Hypothalamus (tissue), 51 donors: Measurements from ENCODE around the gene SUN1.
"Not testable (repeated sequence)": the region's sequence is repeated elsewhere in the genome, so short reads cannot be mapped to it uniquely, and the experiment has no call there.

Source experiments
- DNase-seq, 51 donors: peaks; one replicate each; lab custom pipeline; 2025; lab: John Stamatoyannopoulos, UW

SUN1 gene

DNA sequence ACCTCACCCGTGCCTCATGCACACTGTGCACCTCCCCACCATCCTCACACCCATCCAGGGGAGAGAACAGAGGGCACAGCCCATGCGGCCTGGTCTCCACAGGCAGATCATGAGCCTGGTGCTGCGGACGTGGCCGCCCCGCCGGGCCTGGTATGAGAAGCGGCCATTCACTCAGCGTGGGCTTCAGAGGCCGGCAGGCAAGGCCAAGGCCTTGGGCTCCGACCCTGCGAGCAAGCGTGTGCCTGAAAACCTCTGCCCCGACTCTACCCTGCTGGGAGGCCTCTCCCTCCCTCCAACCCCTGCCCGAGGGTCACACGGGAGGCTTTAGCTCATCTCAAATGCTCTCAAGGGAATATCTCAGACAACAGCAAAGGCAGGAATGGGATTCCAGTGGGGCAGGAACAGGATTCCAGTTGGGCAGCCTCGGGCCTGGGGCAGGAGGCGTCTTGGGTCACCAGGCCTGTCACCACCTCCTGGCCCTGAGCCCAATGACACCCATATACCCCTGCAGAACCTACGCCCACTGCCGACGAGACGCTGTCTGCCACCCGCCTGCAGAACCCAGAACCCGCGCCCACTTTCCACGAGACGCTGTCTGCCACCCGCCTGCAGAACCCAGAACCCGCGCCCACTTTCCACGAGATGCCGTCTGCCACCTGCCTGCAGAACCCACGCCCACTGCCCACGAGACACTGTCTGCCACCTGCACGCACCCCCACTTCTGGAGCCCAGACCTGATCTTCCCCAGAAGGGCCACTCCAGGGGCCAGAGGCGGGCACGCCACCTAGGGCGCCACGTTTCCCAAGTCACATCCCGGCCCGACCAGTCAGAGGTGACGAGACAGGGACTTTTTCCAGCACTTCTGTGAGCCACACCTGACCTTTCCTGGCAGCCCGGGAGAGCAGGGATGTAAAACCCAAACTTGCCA, 83.3 kb downstream of the SUN1 start:
- peak in 1 of 51 donors; percentile 29 for DNase-seq

DNA sequence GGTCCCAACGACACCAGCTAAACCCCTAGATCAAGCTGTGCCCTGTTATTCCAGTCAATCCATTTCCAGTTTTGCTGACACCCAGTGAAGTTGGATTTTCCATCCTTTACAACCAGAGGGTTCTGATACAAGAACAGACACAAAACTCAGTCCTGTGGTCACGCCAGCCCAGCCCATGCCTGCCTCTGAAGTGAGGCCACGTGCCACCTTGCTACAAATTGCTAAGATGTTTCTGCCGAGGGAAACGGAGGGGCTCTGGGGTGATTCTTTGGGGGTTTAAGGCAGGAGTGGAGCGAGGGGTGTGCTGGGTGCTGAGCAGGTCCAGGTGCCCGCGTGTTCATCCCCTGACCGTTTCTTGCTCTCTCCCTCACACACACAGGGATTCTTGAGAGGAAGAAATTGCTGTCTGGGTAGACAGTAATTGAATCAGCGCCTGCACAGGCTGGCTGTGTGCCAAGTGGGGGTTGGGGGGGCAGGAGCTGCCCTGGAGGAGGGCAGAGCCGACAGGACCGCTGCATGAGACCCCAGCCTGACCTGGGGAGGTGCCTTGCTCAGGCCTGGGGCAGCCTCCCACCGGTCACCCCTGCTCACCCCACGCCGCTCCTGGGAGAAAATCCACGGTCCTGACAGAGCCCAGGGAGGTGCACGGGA, 84.1 kb downstream of the SUN1 start:
- DNase-seq, result peak in 6 of 51 donors; percentile 27 to 43 (median 34)

DNA sequence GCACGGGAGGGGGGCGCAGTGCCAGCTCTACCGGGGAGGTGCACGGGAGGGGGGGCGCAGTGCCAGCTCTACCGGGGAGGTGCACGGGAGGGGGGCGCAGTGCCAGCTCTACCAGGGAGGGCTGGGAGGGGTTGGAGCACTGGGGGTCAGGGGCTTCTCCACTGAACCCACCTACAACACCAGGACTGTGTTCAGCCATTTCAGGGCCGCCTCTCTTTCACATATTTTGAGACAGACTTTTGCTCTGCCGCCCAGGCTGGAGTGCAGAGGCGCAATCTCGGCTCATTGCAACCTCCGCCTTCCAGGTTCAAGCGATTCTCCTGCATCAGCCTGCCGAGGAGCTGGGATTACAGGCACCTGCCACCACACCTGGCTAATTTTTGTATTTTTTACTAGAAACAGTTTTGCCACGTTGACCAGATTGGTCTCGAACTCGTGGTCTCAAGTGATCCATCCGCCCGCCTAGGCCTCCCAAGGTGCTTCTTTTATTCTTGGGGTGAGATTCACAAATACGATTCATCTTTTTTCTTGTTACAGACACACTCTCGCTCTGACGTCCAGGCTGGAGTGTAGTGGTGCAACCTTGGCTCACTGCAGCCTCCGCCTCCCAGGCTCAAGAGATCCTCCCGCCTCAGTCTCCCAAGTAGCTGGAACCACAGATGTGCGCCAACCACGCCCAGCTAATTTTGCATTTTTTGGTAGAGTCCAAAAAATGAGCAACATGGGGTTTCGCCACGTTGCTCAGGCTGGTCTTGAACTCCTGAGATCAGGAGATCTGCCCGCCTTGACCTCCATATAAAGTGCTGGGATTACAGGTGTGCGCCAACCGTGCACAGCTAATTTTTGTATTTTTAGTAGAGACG, 85.2 kb downstream of the SUN1 start:
- DNase-seq, result no peak

DNA sequence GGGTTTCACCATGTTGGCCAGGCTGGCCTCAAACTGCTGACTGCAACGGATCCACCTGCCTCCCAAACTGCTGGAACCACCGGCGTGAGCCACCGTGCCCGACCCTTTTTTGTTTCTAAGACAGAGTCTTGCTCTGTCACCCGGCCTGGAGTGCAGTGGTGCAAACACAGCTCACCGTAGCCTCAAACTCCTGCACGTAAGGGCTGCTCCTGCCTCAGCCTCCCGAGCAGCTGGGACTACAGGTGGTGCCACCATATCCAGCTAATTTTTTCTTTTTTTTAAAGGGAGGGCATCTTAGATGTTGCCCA, 85.8 kb downstream of the SUN1 start:
- no peak for DNase-seq

DNA sequence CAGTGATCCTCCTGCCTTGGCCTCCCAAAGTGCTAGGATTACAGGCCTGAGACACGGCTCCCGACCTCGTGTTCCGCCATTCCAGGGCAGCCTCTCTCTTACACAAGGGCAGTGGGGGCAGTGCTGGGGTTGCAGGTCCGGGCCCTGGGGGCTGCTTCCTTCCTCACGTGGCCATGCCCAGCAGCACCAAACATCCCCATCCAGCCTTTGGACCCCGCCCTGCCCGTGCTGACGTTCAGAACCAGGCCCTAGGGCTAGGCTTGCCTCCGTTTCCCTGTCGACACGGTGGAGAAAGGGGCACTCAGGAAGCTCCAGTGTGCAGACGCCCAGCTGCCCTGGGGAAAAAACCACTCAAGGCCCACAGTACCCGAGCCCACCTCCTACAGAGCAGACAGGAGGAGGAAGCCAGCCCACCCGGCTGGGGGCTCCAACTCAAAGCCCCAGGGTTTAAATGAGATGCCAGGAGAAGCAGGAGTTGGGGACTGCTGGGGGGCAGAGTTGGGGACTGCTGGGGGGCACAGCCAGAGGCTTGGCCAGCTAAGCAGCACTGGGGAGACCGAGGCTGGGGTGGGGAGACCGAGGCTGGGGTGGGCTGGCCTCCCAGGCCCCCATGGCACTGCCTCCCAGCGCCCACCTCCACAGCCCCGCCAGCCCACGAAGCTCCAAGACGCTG, 86.3 kb downstream of the SUN1 start:
- DNase-seq, result no peak

DNA sequence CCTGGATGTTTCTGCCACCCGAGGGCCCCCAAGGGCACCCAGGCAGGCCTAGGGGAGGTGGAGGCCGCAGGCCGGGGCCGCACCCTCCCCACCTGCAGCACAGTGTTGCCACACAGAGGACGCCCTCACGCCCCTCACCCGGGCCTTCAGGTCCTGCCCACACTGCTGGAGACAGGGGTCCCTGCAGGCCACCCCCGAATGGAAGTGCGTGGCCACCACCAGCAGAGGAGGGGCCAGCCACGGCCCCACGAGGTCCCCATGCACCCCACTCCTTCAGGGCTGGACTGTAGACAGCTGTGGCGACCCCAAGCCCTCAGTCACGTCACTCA, 86.8 kb downstream of the SUN1 start:
- DNase-seq, result no peak

DNA sequence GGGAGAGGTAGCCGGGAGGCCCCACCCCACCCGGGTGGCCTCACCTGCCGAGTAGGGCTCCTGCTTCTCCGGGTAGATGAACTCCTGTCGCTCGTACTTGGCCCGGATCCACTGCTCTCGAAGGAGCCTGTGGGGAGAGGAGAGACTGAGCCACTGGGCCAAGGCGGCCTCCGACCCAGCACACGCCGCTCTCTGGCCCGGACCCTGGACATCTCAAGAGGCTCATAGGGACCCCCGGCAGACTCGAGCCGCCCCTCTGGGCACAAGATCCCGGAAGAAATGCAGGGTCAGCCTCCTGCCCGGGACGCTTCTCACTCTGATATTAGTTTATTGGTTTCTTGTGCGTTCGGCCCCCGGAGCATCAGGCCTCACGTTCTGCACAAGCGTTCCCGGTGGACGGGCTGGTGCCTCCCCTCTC, 87.7 kb downstream of the SUN1 start:
- no peak for DNase-seq

DNA sequence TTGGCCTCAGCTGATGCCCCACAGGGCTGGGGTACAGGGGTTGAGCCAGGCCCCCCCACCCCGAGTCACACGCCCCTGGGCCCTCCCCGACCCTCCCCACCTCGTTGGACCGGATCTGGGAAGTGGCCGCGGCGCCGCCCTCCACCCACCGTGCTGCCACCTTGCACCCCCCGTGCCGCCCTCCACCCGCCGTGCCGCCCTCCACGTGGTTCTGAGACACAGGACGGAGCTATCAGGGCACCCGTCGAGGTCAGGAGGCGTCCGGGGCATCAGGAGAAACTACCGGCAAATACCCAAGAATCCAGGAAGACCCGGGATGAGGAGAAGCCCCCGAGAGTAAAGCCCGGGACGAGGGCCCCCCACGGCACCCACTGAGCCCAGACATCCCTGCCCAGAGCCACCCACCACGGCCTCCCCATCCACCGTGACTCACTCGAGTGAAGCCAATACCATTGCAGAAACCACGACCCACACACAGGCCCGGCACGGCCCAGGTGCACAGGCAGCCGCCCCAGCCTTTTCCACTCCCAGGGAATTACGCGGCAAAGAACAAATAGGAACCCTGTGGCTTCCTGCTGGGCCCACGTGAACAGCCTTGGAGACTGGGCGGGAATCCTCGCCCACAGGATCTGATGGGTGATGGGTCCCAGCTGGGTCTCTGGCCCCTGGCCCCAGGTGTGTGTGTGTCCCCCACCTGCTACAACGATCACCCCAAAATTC, 88.2 kb downstream of the SUN1 start:
- peak in 4 of 51 donors; percentile 24 to 67 (median 32) for DNase-seq

DNA sequence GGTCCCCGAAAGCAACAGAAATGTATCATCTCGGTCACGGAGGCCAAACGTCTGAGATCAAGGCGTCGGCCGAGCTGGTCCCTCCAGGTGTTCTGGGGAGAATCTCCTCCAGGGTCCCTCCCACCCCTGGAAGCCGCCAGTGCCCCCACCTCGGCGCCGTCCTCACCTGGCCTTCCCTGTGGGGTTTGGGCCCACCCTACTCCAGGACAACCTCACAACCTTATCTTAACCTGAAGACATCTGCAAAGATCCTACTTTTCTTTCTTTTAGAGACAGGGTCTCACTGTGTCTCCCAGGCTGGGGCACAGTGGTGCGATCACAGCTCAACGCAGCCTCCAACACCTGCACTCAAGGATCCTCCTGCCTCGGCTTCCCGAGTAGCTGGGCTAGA, 88.8 kb downstream of the SUN1 start:
- no peak for DNase-seq

DNA sequence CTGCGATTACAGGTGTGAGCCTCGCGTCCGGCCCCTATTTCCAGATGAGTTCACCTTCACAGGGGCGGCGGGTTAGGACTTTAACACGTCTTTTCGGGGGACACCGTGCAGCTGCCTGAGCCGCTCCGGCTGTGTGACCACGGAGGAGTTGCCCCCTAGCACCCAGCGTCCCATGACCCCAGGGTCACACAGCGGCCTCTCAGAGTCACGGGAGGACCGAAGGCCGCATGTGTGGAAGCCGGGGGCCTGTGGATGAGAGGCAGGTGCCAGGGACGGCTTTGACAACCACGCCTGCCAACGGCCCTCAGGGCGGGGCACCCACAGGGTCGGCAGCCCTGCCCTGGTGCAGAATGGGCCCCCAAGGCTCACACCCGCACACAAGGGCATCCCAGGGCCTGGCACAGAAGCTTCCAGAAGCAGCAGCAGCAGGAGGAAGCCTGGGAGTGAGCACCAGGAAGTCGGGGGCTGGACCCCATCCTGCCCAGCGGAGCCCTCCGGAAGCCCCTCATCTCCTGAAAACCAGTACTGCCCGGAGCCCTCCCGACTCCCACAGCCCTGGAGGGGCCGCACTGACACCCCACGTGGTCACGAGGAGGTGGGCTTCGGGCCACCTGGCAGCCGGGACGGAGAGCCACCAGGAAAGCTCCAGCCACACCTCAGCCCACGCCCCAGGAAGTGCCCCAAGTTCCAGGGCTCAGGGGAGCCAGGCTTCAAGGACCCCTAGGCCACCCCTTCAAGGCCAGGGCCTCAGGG, 89.5 kb downstream of the SUN1 start:
- no peak for DNase-seq

DNA sequence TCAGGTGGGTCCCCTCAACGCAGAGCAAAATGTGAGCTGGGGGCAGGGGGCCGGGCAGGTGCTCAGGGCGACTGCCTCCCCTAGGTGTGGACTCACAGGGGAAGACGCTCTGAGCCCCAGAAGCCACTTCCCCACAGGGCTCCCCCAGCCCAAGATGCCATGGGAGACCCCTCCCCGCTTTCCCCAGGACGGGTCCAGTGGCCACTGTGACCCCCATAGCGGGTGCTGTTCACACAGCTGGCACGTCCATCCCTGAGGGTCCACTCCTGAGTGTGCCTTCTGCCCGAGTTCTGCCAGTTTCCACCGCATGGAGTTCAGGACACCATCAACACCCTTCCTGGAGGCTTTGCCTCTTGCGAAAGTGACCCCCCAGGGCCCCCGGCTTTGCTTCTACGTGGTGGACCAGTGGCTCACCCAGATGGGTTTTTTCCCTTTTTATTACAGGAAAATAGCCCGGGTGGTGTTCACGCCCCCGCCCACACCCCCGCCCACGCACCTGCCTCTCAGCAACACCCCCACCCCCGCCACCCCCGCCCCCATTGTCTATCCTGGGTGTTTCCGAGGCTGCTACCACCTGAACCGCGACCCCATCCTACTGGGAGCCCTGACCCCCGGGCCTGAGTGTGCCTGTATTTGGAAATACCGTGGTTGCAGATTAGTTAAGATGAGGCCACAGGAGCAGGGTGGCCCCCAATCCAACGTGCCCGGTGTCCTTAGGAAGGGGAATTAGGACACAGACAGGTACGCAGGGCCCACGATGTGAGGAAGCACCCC, 90.2 kb downstream of the SUN1 start:
- no peak for DNase-seq

DNA sequence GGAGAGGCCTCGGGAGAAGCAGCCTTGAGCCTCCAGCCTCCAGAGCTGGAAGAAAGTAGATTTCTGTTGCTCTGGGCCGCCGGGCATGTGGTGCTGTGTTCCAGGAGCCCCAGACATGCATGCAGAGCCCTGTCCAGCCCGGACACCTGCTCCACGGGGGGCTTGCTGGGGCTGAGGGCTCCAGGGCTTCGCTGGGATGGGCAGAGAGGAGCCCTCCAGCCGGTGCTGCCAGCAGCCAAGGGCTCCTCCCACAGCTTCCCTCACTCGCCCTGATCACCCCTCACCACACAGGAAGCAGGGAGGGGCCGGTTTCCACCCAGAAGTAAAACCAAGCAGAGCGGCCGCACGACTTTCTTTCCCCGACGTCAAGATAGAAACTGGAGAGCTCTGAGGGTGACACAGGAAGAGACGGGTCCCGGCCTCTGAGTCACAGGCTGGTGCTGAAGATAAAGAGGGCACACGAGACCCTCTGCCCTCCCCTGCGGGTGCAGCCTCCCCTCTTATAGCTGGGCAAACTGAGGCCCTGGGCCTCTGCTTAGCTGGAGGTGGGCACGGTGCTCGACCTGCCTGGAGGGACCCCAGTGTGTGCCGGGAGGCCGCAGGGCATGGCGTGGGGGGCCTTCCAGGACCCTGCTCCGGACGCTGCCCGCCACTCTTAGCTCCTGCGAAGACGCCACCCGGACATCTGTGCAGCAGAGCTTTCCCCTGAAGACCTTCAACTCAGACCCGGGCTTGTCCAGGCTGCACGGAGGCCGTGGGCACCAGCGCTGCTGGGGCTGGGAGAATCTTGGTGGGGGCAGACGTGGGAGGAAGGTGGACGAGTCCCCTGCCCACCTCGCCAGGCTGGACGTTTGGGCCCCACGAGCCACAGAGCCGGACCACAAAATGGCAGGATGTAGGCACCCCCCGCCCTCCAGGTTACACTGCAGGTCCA, 91.1 kb downstream of the SUN1 start:
- DNase-seq, result peak in 8 of 51 donors; percentile 17 to 47 (median 30)

DNA sequence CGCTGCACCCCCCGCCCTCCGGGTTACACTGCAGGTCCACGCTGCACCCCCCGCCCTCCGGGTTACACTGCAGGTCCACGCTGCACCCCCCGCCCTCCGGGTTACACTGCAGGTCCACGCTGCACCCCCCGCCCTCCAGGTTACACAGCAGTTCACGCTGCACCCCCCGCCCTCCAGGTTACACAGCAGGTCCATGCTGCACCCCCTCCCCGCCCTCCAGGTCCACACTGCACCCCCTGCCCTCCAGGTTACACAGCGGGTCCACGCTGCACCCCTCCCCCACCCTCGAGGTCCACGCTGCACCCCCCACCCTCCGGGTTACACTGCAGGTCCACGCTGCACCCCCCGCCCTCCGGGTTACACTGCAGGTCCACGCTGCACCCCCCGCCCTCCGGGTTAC, 91.8 kb downstream of the SUN1 start:
- not testable (repeated sequence) for DNase-seq
